Measurements from ENCODE around the gene PCDHGB2.
"Not testable (repeated sequence)": the region's sequence is repeated elsewhere in the genome, so short reads cannot be mapped to it uniquely, and the experiment has no call there.

Gene PCDHGB2

DNA sequence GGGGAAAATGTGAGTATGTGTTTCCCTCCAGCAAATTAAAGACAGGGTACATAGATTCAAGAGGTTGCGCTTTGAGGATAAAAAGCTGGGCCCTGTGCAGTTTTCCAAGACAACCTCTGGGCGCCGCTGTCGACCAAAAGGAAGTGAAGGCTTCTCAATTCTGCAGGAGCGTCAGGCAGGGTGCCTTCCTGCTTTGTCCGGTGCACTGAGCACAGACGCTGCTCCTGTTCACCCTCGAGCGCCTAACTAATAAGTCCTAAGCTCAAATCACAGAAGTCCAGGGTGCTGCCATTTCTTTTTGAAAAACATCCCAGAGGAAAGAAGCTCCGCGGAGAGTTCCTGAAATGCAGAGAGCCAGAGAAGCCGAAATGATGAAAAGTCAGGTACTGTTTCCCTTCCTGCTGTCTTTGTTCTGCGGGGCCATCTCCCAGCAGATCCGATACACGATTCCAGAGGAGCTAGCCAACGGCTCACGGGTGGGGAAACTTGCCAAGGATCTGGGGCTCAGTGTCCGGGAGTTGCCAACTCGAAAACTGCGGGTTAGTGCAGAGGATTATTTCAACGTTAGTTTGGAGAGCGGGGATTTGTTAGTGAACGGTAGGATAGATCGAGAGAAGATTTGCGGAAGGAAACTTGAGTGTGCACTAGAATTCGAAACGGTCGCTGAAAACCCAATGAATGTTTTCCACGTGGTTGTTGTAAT is 9.7 kb upstream of the PCDHGB2 start, which contains the start of gene PCDHGB1:
TSS of gene PCDHGB1 (plus strand) at position 183 of the 703 bp plus-strand sequence. CDS start at position 345, 162 bp downstream.
- peak; percentile 35 for DNase-seq (ENCODE audit: low read depth)

GRCh38 chr5:141351591-141351990 is 8.2 kb upstream of the PCDHGB2 start:
- DNase-seq (ENCODE audit: low read depth), result no peak

DNA sequence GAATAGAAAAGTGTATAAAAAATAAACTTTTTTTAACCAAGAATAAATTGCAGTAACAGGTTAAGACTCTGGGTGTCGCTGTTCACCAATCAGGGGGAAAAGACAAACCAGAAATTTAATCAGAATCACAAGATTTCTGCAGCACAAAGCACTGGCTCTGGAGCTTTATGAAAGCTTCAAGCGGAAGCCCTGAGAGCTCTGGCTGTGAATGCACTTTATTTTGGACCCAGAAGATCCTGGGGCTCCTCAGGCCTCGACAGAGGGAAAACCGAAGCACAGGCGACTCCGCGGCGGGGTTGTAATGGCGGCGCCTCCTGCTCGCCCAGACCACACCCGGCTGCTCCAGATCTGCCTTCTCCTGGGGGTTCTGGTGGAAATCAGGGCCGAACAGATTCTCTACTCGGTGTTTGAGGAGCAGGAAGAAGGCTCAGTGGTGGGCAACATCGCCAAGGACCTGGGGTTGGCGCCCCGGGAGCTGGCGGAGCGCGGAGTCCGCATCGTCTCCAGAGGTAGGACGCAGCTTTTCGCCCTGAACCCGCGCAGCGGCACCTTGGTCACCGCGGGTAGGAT is 4.8 kb upstream of the PCDHGB2 start, which contains the start of gene PCDHGA4:
TSS of gene PCDHGA4 (plus strand) at position 122 of the 570 bp plus-strand sequence. CDS start at position 209, 87 bp downstream.
- no peak for DNase-seq (ENCODE audit: low read depth)

GRCh38 chr5:141355641-141356040 is 4.2 kb upstream of the PCDHGB2 start:
- DNase-seq (ENCODE audit: low read depth), result no peak

DNA sequence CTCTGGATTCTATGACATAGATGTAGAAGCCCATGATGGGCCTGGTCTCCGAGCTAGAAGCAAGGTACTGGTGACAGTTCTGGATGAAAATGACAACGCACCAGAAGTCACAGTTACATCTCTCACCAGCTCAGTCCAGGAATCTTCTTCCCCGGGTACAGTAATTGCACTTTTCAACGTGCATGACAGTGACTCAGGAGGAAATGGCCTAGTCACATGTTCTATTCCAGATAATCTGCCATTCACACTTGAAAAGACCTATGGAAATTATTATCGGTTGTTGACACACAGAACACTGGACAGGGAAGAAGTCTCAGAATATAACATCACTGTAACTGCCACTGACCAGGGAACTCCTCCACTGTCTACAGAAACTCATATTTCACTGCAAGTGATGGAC is 3.7 kb upstream of the PCDHGB2 start:
- DNase-seq (ENCODE audit: low read depth), result no peak

GRCh38 chr5:141356950-141357349 is 2.8 kb upstream of the PCDHGB2 start:
- DNase-seq (ENCODE audit: low read depth), result no peak

- DNase-seq (ENCODE audit: low read depth), result no peak
Measured at GRCh38 chr5:141360685-141361084, 891 bp downstream of the PCDHGB2 start.

GRCh38 chr5:141362719-141363118 is 2.9 kb downstream of the PCDHGB2 start:
- no peak for DNase-seq (ENCODE audit: low read depth)

DNA sequence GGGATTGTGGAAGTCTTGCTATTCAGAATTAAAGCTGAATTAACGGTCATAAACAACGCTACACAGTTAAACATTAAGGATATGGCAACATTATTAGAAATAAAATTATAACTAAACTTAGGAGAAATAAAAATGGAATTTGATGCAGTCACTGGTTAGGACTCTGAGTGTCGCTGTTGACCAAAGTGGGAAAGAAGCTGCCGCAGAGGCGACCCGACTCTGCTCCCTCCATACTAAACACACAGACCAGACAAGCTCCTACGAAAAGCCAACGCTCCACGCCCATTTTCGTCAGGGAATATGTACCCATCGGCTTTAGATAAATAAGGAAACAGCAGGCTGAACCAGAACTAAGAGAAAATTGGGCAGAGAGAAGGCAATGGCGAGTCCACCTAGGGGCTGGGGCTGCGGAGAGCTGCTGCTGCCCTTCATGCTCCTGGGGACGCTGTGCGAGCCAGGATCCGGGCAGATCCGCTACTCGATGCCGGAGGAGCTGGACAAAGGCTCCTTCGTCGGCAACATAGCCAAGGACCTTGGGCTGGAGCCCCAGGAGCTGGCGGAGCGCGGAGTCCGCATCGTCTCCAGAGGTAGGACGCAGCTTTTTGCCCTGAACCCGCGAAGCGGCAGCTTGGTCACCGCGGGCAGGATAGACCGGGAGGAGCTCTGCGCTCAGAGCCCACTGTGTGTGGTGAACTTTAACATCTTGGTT is 4.3 kb downstream of the PCDHGB2 start, which contains the start of gene PCDHGA5:
TSS of gene PCDHGA5 (plus strand) at position 211 of the 709 bp plus-strand sequence. CDS start at position 380, 169 bp downstream.
- no peak for DNase-seq (ENCODE audit: low read depth)

DNA sequence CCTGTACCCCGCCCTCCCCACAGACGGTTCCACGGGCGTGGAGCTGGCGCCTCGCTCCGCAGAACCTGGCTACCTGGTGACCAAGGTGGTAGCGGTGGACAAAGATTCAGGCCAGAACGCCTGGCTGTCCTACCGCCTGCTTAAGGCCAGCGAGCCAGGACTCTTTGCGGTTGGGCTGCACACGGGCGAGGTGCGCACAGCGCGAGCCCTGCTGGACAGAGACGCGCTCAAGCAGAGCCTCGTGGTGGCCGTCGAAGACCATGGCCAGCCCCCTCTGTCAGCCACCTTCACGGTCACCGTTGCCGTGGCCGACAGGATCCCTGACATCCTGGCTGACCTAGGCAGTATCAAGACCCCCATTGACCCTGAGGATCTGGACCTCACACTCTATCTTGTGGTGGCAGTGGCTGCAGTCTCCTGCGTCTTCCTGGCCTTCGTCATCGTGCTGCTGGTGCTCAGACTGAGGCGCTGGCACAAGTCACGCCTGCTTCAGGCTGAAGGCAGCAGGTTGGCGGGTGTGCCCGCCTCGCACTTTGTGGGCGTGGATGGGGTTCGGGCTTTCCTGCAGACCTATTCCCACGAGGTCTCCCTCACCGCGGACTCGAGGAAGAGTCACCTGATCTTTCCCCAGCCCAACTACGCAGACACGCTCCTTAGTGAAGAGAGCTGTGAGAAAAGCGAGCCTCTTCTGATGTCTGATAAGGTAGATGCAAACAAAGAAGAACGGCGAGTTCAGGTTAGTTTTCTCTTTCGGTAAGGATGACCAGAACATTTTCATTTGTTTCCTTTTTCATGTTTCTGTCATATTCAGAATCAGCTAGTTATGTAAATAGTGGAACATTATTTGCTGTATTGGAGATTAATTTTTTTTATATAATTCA is 6.5 kb downstream of the PCDHGB2 start:
- DNase-seq (ENCODE audit: low read depth), result no peak

GRCh38 chr5:141369994-141370848 is 10.4 kb downstream of the PCDHGB2 start, which contains the start of gene PCDHGB3:
Gene PCDHGB3, plus strand, starts transcription at chr5:141370242. Its CDS starts 153 bp downstream, at chr5:141370395.
- DNase-seq (ENCODE audit: low read depth), result peak; percentile 52

DNA sequence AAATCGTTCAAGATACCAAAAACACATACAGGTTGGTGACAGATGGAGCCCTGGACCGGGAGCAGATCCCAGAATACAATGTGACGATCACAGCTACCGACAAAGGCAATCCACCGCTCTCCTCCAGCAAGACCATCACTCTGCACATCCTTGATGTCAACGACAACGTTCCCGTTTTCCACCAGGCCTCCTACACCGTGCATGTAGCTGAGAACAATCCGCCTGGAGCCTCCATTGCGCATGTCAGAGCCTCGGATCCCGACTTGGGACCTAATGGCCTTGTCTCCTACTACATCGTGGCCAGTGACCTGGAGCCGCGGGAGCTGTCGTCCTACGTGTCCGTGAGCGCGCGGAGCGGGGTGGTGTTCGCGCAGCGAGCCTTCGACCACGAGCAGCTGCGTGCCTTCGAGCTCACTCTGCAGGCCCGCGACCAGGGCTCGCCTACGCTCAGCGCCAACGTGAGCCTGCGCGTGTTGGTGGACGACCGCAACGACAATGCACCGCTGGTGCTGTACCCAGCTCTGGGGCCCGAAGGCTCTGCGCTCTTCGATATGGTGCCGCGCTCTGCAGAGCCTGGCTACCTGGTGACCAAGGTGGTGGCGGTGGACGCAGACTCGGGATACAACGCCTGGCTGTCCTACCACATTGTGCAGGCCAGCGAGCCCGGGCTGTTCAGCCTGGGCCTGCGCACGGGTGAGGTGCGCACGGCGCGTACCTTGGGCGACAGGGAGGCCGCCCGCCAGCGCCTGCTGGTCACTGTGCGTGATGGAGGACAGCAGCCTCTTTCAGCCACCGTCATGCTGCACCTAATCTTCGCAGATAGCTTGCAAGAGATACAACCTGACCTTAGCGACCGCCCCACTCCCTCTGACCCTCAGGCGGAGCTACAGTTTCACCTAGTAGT is 12.0 kb downstream of the PCDHGB2 start:
- DNase-seq (ENCODE audit: low read depth), result no peak

DNA sequence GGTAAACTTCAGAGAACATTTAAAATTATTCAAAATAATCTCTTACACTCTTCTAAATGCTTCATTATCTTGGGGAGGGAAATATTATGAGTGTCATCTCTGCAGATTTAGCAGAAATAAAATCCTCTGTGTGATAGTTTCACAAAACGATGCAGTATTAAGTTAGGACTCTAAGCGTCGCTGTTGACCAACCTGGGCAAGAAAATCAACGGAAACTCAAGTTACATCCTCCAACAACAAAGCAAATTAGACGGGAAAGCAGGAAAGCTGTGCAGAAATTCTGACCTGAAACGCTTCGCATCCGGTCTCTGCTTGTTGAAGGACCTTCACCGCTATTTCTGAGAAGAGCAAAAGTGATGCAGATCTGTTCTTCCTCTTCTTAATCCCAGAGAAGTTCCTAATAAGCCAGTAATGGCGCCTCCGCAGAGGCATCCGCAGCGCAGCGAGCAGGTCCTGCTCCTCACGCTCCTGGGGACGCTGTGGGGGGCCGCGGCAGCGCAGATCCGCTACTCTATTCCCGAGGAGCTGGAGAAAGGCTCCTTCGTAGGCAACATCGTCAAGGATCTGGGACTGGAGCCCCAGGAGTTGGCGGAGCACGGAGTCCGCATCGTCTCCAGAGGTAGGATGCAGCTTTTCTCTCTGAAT is 14.0 kb downstream of the PCDHGB2 start, which contains the start of gene PCDHGA6:
TSS of gene PCDHGA6 (plus strand) at position 219 of the 645 bp plus-strand sequence. CDS start at position 412, 193 bp downstream.
- DNase-seq (ENCODE audit: low read depth), result no peak

GRCh38 chr5:141374627-141375026 is 14.8 kb downstream of the PCDHGB2 start:
- DNase-seq (ENCODE audit: low read depth), result no peak

GRCh38 chr5:141375444-141376155 is 15.8 kb downstream of the PCDHGB2 start:
- not testable (repeated sequence) for DNase-seq (ENCODE audit: low read depth)

DNA sequence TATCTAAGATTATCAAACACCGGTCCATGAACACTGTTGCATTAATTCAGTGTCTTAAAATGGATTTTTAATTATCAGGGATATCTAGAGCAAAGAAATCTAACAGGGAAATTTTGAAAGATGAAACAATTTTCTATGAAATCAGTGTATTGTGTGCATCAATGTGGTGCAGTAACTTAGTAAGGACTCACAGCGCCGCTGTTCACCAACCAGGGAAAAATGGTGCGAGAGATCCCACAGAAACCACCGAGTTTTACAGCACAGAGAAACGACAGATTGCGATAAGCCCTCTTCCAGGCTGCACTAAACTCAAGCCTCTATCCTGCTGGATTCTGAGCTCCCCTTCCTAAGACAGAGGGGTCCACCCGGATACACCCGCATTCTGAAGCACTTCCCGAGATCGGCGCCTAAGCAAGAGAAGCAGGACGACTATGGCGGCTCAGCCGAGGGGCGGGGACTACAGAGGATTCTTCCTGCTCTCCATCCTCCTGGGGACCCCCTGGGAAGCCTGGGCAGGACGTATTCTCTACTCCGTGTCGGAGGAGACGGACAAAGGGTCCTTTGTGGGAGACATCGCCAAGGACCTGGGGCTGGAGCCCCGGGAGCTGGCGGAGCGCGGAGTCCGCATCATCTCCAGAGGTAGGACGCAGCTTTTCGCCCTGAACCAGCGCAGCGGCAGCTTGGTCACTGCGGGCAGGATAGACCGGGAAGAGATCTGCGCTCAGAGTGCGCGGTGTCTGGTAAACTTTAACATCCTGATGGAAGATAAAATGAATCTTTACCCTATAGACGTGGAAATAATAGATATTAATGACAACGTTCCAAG is 22.9 kb downstream of the PCDHGB2 start, which contains the start of gene PCDHGA7:
TSS of gene PCDHGA7 (plus strand) at position 274 of the 826 bp plus-strand sequence. CDS start at position 432, 158 bp downstream.
- DNase-seq (ENCODE audit: low read depth), result peak; percentile 17

GRCh38 chr5:141383345-141383744 is 23.6 kb downstream of the PCDHGB2 start:
- DNase-seq (ENCODE audit: low read depth), result no peak
